ENCODE results near the gene WBP2. TPM values are rescaled to one million over a fixed set of nuclear protein-coding genes. Genes with fewer than 3 reads are reported as not detected.

The WBP2 gene
- total RNA-seq, 1 donor from 2014 or later: 69.6 TPM

GRCh38 chr17:75829747-75830146, 25.4 kb downstream of the WBP2 start:
- TF ChIP-seq, protein P1, sequence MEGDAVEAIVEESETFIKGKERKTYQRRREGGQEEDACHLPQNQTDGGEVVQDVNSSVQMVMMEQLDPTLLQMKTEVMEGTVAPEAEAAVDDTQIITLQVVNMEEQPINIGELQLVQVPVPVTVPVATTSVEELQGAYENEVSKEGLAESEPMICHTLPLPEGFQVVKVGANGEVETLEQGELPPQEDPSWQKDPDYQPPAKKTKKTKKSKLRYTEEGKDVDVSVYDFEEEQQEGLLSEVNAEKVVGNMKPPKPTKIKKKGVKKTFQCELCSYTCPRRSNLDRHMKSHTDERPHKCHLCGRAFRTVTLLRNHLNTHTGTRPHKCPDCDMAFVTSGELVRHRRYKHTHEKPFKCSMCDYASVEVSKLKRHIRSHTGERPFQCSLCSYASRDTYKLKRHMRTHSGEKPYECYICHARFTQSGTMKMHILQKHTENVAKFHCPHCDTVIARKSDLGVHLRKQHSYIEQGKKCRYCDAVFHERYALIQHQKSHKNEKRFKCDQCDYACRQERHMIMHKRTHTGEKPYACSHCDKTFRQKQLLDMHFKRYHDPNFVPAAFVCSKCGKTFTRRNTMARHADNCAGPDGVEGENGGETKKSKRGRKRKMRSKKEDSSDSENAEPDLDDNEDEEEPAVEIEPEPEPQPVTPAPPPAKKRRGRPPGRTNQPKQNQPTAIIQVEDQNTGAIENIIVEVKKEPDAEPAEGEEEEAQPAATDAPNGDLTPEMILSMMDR (IDR thresholded peaks at IDR 0.05; ENCODE audit: unreplicated experiment): no peak
- Mint-ChIP-seq H3K4me1 (ENCODE audit: unreplicated experiment) (peaks cover 16% of the 10 kb centered on the region), H3K27me3 (ENCODE audit: unreplicated experiment) (peaks cover 8% of the 10 kb centered on the region), H3K27ac (ENCODE audit: unreplicated experiment) (peak overlapping the region; percentile 24), H3K9me3 (ENCODE audit: unreplicated experiment) (no peaks in the 10 kb centered on the region), H3K36me3 (ENCODE audit: low read depth, unreplicated experiment) (peaks cover 5% of the 10 kb centered on the region), H3K4me3 (ENCODE audit: unreplicated experiment) (no peak overlapping the region)
- no peak for DNase-seq (ENCODE audit: low spot score)

DNA sequence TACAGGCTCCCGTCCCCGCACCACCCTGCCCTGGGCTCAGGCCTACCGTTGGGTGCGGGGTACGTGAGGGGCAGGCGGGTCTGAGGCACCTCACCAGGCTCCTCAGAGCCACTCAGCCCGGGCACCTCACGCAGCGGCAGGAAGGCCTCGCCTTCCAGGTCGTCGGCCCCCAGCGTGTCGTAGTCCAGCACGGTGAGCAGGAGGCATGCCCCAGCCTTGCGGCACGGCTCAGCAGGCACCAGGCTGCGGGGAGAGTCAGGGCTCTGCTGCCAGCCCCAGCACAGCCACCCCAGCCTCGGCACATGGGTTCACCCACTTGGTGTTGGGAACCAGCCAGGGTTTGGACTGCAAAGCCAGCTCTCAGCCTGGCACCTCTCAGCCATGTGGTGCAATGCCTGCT, 26.4 kb downstream of the WBP2 start:
- Mint-ChIP-seq H3K27me3 (ENCODE audit: unreplicated experiment) (peaks cover 4% of the 10 kb centered on the region), H3K9me3 (ENCODE audit: unreplicated experiment) (no peaks in the 10 kb centered on the region), H3K27ac (ENCODE audit: unreplicated experiment) (no peak overlapping the region), H3K4me3 (ENCODE audit: unreplicated experiment) (no peak overlapping the region), H3K4me1 (ENCODE audit: unreplicated experiment) (peaks cover 16% of the 10 kb centered on the region), H3K36me3 (ENCODE audit: low read depth, unreplicated experiment) (peaks cover 5% of the 10 kb centered on the region)
- TF ChIP-seq, protein P1 (IDR thresholded peaks at IDR 0.05; ENCODE audit: unreplicated experiment): no peak
- no peak for DNase-seq (ENCODE audit: low spot score)

- Mint-ChIP-seq H3K4me3 (ENCODE audit: unreplicated experiment) (no peak overlapping the region), H3K27ac (ENCODE audit: unreplicated experiment) (peak overlapping the region; percentile 61), H3K36me3 (ENCODE audit: low read depth, unreplicated experiment) (peaks cover under 1% of the 10 kb centered on the region), H3K9me3 (ENCODE audit: unreplicated experiment) (no peaks in the 10 kb centered on the region), H3K4me1 (ENCODE audit: unreplicated experiment) (peaks cover 11% of the 10 kb centered on the region), H3K27me3 (ENCODE audit: unreplicated experiment) (peaks cover 1% of the 10 kb centered on the region)
- TF ChIP-seq, protein P1 (IDR thresholded peaks at IDR 0.05; ENCODE audit: unreplicated experiment): no peak
- no peak for DNase-seq (ENCODE audit: low spot score)
Measured at GRCh38 chr17:75828076-75828400, 27.1 kb downstream of the WBP2 start.

DNA sequence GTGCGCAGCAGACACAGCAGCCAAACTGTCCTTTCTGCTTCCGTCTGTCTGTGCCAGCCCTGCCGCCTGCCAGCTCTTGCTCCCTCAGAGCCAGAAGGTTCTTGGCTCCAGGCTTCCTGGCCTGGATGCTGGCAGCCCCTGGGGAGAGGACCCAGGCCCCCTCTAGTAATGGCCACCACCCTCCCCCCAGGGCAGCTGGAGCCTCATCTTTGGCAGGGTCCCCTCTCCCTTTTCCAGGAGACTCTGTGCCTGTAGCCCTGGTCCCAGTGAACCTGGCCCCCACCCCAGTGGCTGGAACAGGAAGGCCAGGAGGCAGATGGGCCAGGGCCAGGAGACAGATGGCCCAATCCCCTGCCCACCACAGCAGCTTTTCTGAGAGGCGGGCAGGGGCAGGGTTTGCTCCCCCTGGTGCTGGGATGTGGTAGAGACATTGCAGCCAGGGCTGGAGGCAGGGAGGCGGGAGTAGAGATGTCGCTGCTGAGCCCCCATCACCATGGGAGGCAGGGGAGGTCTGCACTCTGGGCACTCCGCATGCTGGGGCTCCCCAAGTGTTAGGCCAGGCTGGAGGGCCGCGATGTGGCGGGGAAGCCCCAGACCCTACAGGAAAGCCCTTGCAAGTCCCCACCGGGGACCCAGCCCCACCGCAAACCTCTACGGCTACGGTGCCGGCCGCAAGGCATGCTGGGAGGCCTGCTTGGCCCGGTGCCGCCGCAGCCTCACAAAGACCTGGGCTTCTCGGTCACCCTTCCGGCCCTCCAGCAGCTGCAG, 27.6 kb downstream of the WBP2 start:
- Mint-ChIP-seq H3K9me3 (ENCODE audit: unreplicated experiment) (no peaks in the 10 kb centered on the region), H3K36me3 (ENCODE audit: low read depth, unreplicated experiment) (no peaks in the 10 kb centered on the region)

More for the DNA sequence above, 27.6 kb downstream of the WBP2 start:
- Mint-ChIP-seq H3K4me3 (ENCODE audit: unreplicated experiment) (no peak overlapping the region), H3K4me1 (ENCODE audit: unreplicated experiment) (peaks cover 10% of the 10 kb centered on the region), H3K27me3 (ENCODE audit: unreplicated experiment) (peaks cover 1% of the 10 kb centered on the region), H3K27ac (ENCODE audit: unreplicated experiment) (peak overlapping the region; percentile 30)
- TF ChIP-seq, protein P1 (IDR thresholded peaks at IDR 0.05; ENCODE audit: unreplicated experiment): peak; percentile 61
- peak; percentile 87 for DNase-seq (ENCODE audit: low spot score)
